GM11168 (cell line): ENCODE measurements around the gene PKIG.
"Not testable (repeated sequence)": the region's sequence is repeated elsewhere in the genome, so short reads cannot be mapped to it uniquely, and the experiment has no call there.

ENCODE experiments used
- in situ Hi-C: fragments of 300-500 bp; cut with MboI; formaldehyde crosslinking; loops from one replicate; pipeline ENCODE4 v1.12.0; 2022; ENCODE audit warnings: low sequenced_read_pairs; ENCODE audit not compliant: unreplicated experiment

The PKIG gene

DNA sequence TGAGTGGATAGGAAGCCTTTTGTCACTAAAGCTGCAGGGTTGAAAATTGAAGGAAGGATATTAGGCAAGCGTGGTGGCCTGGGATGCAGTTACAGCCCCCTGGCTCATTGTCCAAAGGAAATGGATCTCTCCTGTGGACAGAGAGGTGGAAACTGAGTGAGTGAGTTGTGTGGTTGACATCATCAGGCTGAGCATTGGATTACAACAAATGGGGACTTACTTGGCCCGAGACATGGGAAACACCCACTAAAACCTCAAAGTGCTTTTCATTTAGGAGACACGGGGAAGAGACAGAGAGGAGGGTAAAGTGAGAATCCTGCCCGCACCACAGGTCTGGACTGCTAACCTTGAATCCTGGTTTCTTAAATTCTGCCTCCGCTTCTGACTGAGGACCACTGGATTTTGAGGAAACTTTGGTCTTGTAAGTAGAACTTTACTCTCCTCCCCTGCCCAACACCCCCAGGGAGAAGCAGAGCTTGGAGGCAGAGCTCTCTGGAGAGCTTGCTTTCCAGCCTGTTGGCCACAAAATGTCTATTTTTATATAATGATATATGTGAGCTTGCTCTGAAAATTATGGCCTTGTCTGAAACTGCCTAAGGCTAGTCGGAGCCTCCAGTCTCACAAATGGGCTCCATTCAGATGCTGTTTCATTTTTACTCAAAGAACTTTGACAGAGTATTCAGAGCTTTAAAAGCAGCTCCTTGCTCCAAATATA lies at the start of gene PKIG:
Gene PKIG, plus strand, starts transcription at position 269 of the 715 bp plus-strand sequence. CDS start 31,978 bp downstream, outside the sequence.
- in situ Hi-C loops = no loop called here

DNA sequence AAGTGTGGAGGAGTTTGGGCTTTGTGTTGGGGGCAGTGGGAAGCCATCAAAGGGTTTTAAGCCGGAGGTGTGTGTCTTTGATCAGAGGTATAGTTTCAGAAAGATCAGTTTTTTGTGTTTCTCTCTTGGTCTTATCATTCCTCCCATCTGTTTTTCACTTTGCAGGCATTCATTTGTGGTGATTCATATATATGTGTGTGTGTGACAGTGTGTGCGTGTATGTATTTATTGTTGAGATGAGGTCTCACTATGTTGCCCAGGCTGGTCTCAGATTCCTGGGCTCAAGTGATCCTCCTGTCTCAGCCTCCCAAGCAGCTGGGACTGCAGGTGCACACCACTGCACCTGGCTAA lies 49.4 kb upstream of the PKIG start:
- in situ Hi-C loops = no loop called here

DNA sequence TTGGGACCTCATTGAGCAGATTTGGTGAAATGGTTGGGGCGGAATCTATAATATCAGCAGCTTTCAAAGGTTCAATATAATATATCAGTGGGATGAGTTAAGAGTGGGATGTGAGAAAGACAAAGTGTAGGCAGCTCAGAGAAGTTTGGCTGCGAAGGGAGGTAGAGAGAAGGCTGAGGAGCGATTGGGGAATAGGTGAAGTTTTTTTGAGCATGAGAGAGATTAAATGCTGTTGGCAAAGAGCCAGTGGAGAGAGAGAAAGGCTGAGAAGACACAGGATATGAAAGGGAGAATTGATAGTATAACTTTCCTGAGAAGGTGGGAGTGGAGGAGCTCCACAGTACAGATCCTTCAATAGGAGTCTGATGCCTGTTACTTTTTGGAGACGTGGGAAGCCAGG lies 48.5 kb upstream of the PKIG start:
- in situ Hi-C loops = no loop called here

DNA sequence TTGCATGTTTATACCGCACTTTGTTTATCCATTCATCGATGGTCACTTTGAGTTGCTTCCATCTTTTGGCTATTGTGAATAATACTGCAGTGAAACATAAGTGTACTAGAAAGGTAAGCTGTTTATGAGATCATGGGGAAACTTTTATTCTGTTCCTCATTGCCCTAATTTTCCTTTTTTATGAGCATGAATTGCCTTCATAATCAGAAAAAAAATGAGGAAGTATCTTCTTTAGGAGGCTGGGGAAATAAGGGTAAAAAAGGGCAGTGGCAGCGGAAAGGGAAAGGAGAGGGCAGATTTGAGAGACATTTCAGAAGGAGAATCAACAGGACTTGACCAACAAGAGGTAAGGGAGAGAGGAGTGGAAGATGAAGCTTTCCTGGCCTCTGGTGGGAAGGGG lies 46.2 kb upstream of the PKIG start:
- in situ Hi-C loops = no loop called here

DNA sequence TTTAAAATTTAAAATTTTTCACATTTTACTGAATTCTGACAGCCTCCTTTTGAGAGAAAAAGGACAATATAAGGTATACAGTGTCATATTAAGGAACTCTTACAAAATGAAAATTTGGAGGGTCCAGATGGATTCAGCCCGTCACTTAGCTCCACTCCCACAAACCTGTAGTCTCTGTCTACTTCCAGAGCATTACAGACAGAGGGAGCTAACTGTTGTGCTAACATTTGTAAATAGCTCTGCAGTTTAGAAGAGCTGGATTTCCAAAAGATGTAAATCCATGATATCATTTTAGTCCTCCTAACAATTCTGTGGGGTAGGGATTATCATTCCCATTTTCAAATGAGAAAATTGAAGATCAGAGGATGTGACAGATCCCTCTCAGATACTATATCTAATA lies 44.4 kb upstream of the PKIG start:
- in situ Hi-C loops = no loop called here

DNA sequence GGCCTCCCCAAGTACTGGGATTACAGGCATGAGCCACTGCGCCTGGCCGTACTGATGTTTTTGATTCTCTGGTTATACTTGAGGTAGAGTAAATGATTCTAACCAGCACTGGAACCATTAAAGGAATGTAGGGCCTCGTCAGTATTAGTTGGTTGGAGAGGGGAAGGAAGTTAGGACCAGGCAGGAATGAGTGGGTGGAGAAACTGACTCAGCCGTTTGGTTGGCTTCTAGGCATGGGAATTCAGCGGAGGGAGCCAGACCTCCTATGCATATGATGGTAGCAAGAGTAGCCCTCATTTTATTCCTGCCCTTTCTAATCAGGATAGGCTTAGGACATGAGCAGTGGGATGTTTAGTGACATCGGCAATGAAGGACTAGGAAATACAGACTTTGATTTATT lies 41.5 kb upstream of the PKIG start:
- in situ Hi-C loops = no loop called here

DNA sequence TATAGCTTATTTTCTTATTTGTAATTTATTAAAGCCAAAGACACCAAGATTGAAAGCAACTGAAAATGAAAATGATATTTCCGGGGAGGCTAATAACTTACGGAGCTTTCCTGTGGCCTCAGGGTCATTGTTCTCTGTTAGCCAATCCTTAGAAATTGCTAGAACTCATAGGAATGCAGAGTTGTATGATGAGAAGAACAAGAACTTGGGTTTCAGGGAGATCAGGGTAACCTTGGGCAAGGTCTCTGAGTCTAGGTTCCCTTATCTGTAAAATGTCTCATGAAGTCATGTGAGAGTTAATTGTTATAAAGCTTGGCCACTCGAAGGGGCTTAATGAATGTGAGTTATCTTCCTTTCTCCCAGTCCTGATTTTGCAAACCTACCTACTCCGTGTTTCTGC lies 40.4 kb upstream of the PKIG start:
- in situ Hi-C loops = no loop called here

DNA sequence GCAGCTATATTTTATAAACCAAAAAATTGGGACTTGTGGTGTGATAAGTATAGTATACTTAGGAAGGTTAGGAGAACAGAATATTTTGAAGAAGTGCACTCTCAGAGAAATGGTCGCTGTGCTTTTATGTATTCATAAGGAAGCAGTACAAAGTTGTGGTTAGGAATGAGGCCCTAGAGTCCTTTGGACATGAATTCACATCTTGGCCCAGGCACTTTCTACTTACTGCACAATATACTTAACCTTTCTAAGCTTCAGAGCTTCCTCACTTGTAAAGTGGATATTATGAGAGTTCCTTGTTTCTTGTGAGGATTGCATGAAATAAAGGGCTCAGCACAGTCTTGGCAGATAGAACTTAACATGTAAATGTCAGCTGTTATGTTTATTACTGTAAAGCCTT lies 39.5 kb upstream of the PKIG start:
- in situ Hi-C loops = no loop called here

DNA sequence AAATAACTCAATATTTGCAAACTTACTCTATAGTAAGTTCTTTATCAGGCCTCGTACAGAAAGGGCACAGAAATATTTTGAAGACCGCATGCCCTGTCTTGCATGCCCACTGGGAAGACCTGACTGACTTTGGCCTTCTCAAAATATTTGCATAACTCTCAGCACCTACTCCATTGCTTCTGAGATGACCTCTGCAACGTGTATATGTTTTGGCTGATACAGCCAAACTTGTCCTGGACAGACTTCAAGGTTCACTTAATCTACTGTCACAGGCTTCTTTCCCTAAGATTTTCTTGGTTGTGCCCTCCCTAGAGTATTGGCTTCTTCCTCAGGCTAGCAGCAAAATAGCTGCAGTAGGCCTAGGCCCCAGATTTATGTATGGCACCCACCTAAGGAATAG lies 39.0 kb upstream of the PKIG start:
- in situ Hi-C loops = no loop called here

DNA sequence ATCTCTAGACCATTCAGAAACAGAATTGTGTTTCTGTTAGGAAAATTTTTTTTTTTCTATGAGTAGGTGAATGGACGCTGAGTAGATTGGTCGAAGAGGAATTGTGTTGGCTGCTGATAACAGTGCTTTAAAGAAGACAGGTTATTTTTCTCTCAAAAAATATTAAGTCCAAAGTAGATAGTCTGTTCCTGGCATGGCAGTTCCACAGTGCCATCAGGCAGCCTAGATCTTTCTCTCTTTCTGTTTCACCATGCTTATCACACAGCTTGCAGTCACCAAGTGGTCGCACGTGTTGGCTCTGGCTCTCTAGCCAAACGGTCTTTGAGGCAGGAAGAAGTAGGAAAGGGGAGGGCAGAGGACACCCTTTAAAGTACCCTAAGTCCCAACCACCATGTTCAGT lies 38.1 kb upstream of the PKIG start:
- in situ Hi-C loops = no loop called here

DNA sequence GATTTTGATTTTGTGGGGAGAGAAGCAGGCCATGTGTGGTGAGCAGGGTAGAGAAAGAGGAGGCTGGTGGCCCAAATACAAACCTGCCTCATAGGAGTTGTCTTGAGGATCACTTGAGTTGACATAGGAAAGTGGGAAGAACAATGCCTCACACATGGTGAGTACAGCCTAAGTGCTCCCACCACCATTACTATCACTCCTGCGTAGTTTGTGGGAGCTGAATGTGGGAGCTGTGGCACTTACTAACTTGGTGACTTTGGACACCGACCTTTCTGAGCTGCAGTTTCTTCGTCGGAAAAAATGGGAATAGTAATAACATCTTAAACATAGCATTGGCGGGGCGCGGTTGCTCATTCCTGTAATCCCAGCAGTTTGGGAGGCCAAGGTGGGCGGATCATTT lies 35.0 kb upstream of the PKIG start:
- in situ Hi-C loops = no loop called here

DNA sequence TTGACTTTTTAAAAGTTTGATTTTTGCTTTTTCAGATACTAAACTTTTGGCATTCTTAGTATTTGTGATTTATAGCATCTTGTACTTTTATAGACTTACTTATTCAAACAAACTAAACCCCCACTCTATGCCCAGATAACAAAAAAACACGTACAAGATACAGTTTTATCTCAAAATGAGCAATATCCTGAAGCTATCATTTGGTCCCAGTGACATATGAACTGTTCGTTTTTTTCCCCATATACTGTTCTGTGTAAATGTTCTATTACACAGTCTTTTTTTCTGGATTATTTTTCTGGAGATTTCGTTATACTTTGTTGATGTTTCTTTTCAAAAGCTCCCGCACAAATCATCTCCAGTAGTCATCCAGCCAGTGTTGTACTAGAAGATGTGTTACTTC lies 33.3 kb upstream of the PKIG start:
- in situ Hi-C loops = no loop called here

DNA sequence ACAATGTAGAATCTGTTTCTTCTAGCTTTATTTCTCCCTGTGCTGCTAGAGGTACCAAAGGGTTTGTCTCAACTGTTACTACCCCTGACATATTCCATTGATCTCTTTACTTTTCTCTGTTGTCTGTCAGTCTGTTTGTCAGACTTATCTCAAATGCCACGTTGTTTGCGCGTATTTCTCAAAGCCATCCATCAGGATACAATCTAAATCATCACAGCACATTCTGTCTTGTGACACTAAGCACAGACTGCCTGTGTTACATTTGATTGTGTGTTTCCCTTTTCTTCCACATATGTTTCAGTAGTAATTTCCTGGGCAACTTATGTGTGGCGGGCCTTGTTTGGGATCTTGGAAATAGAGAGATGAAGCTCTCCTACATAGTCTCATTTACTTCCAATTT lies 30.3 kb upstream of the PKIG start:
- in situ Hi-C loops = no loop called here

DNA sequence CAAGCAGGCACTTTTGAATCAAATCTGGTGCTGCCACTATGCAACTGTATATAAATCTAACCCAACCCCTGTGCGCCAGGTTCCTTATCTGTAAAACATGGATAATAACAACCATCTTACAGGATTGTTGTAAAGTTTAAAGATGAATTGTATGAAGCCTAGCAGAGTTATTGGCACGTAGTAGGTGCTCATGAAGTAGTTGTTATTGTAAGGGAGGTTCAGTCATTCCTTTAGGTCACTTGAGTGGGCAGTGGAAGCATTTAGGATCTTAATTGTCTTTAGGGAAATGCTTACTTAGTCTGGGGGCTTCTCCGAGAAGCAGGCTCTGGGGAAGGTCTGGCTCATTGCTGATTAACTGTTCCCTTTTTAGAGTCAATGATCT lies 29.8 kb upstream of the PKIG start:
- in situ Hi-C loops = no loop called here

DNA sequence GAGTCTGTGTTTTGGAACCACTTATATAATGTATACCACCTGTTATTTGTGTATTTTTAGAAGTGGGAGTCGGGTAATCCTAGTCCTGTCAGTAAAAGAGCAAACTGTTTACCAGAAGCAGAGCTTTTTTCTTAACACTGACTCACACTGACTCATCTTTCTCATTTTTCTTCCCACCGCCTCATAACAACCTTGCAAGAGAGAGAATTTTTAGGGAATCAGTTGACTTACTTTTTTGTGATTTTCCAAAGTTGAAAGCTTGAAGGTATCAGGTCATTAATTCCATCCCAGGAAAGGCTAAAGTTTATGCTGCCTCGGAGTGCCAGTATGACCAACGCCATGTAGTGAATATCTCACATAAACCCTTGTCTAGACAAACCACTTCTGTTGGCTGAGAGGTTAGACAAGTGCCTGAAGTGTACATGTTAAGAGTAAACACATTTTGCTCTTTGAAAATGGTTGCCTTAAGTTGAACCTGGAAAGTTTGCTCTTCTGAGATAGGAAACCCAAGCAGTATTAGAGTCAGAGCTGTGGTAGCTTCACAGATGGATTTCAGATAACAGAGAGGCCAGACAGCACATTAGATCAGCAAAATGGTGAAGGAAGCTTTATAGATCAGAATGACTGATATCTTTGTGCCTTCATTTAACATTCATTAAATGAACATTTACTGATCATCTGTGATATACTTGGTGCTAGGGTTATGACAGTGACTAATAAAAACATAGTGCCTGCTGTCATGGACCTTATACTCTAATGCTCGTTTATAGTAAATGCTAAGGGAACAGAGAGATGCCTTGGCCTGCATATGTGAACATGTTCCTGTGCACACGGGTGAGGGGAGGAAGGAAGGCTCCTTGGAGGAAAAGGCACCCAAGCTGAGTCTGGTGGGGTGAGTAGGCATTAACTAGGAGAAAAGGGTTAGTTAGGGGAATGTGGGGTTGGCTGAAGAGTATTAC lies 29.1 kb upstream of the PKIG start:
- in situ Hi-C loops = no loop called here

DNA sequence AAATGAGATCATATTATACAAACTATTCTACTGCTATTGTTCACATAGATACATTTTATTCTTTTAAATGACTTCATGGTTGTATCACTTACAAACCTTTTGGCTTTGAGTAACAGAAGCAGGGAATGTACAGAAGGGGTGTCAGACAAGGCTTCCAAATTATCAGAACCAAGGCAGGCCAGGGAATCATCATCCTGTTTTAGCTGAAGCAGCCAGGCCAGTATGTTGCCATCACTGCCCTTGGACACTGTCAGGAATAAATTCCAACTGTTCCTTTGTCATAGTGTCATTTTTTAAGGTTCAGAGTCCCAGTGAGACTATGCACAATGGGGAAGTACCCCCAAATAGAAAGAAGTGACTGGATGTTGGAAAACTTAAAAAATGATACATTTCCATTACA lies 23.1 kb upstream of the PKIG start:
- in situ Hi-C loops = no loop called here

DNA sequence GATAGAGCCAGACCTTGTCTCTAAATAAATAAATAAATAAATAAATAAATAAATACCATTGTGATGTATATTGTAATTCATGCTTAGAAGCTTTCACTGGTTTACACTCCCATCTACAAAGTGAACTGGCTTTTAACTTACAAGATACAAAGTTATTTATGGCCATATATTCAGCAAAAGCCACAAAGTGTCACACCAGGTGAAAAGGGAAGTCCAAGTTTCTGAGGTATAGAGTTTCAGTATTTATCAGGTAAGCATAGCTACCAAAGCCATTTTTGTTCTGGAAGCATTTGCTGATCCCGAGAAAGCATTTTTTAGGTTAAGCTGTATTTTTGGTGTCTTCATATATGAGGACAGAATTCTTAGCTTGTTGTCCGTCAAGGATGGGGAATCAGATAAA lies 22.1 kb upstream of the PKIG start:
- in situ Hi-C loops = no loop called here

DNA sequence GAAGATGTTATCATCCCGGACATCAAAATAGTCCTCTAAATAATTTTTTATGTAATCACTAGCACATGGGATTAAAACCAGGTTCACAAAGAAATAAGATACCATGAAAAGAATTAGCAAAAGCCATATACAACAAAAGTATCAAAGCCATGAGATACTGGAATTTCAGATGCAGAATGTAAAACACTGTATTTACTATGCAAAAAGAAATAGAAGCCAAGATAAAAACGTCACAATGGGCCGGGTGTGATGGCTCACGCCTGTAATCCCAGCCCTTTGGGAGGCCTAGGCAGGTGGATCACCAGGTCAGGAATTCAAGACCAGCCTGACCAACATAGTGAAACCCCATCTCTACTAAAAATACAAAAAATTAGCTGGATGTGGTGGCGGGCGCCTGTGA lies 21.6 kb upstream of the PKIG start:
- in situ Hi-C loops = not testable (repeated sequence)

DNA sequence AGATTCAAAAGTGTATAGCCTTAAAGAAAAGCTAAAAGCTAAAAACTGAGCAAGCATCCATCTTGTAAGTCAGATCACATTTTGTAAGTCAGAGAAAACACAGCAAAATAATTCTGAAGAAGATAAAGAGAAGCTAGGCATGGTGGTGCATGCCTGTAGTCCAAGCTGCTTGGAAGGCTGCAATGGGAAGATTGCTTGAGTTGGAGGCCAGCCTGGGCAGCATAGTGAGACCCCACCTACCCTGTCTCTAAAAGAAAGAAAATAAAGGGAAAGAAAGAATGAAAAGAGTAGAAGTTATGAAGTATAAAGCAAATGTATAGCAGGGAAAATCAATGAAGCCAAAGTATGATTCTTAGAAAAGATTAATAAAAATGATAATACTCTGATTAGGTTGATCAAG lies 20.5 kb upstream of the PKIG start:
- in situ Hi-C loops = no loop called here

DNA sequence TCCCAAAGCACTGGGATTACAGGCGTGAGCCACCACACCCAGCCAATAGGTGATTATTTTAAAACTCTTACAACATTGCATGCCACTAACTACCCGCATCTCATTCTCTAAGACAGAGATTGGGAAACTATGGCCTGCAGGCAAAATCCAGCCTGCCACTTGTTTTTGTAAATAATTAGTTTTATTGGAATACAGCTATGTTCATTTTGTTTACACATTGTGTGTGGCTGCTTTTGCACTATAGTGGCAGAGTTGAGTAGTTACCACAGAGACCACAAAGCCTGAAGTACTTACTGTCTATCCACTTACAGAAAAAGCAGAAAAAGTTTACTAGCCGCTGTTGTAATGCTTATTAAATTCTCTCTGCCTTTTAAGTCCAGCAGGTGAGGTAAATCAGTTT lies 16.4 kb upstream of the PKIG start:
- in situ Hi-C loops = no loop called here

DNA sequence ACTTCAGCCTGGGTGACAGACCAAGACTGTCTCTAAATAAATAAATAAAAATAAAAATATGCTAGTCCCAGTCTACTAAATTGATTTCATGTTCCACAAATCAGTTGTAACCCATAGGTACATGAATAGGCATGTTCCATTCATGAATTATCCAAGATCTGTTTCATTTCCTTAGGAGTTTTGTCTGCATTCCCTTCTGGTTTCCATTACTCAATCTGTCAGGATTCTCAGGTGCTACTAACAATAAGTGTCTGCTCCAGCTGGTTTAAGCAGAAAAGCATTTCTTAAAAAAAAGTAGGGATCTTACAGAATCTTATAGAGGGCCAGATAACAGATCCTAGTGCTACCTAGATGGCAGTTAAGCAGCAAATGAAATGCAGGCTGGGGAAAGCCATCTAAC lies 15.6 kb upstream of the PKIG start:
- in situ Hi-C loops = no loop called here

DNA sequence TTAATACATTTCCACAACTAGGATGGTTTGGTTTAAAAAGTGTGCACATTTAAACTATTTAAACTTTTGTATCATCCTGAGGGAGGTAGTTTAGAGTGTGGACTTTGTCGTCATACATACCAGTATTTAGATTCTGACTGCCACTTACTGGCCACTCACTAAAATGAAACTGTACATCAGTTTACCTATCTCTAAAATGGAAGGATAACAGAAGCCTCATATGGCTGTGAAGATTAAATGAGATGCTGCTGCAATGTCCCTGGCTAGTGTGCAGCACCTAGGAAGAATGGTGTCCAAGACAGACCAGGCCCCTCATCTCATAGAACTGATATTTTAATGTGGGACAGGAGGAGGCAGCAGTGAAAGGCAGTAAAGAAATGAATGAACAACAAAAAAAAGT lies 12.0 kb upstream of the PKIG start:
- in situ Hi-C loops = no loop called here
